ENCODE measurements around the gene PHF19. TPM values are rescaled to one million over a fixed set of nuclear protein-coding genes. Genes with fewer than 3 reads are reported as not detected.

PHF19 gene
- total and polyA plus RNA-seq, 10 donors: 12.6 to 53.0 (median 36.7) TPM

DNA sequence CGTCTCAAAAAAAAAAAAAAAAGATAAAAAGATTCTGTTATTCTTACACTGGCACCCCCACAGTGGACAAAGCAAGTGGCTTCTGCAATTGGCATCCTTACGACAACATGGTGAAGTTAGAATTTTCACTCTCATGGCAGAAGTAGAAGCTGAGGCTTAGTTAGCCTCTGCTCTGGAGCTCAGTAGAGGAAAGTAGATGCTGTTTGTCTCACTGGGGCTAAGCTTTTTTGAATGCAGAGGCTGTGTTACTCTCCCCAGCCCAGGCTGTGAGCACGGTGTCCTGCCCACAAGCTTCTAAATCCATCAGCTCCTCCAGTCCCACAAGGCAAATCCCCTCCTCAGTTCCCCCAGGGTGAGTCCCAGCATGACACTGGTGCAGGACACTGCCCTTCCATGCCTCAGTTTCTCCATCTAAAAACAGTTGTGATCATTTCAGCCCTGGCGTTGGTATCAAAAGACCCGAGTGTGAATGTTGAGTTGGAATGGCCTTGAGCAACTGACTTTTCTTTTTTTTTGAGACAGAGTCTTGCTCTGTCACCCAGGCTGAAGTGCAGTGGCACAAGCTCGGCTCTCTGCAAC, 22.6 kb upstream of the PHF19 start:
- H3K36me3 ChIP-seq: peaks cover 0 to 21% (median 0%) of the 10 kb centered on the region in 6 donors
- DNase-seq: no peak
- WGBS, 5 donors: 81 to 95% (median 83%) methylated on average over 5 to 6 of the region's 6 CpGs
- no peaks in the 10 kb centered on the region for H3K27me3 ChIP-seq (replicated peaks in 1 of 7)
- H3K27ac ChIP-seq: no peak overlapping the region
- H3K4me3 ChIP-seq: no peak overlapping the region
- no peak for TF ChIP-seq POLR2AphosphoS5 (IDR thresholded peaks at IDR 0.05)
- TF ChIP-seq POLR2A (IDR thresholded peaks at IDR 0.05): no peak
- TF ChIP-seq, protein P1, sequence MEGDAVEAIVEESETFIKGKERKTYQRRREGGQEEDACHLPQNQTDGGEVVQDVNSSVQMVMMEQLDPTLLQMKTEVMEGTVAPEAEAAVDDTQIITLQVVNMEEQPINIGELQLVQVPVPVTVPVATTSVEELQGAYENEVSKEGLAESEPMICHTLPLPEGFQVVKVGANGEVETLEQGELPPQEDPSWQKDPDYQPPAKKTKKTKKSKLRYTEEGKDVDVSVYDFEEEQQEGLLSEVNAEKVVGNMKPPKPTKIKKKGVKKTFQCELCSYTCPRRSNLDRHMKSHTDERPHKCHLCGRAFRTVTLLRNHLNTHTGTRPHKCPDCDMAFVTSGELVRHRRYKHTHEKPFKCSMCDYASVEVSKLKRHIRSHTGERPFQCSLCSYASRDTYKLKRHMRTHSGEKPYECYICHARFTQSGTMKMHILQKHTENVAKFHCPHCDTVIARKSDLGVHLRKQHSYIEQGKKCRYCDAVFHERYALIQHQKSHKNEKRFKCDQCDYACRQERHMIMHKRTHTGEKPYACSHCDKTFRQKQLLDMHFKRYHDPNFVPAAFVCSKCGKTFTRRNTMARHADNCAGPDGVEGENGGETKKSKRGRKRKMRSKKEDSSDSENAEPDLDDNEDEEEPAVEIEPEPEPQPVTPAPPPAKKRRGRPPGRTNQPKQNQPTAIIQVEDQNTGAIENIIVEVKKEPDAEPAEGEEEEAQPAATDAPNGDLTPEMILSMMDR (IDR thresholded peaks at IDR 0.05 in 8 of 11, conservative IDR thresholded peaks at IDR 0.05 in 3 of 11): no peak
- no peaks in the 10 kb centered on the region for H3K9me3 ChIP-seq
- intact Hi-C loops (cut with DNase I; ENCODE audit: low total_unique reads): no loop called here
- H3K4me1 ChIP-seq: peaks cover 22 to 57% (median 31%) of the 10 kb centered on the region in 6 donors

DNA sequence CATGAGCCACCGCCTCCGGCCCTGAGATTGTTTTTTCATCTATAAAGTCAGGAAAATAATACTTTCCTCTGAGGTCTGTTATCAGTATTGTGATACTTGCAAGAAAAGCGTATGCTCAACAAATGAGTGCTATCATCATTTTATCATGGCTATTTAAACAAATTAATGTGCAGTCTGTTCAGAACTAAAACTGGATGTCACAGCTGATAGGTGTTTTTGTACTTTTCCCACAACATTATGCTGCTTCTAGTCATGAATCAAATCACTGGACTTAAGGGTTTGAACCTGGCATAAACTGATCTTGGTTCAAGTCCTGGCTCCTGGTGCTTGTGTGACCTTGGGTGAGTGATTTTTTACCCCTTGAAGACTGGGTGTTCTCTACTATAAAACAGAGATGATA, 21.4 kb upstream of the PHF19 start:
- Histone ChIP-seq H3K4me3 (no peak overlapping the region), H3K27me3 (replicated peaks in 1 of 7) (no peaks in the 10 kb centered on the region), H3K27ac (no peak overlapping the region), H3K9me3 (no peaks in the 10 kb centered on the region), H3K36me3 (peaks cover 0 to 9% (median 0%) of the 10 kb centered on the region in 6 donors), H3K4me1 (peaks cover 18 to 55% (median 27%) of the 10 kb centered on the region in 6 donors)
- TF ChIP-seq, protein P1 (IDR thresholded peaks at IDR 0.05 in 8 of 11, conservative IDR thresholded peaks at IDR 0.05 in 3 of 11): no peak
- TF ChIP-seq POLR2A (IDR thresholded peaks at IDR 0.05) (no peak), POLR2AphosphoS5 (IDR thresholded peaks at IDR 0.05) (no peak)
- WGBS, 5 donors: 80 to 93% (median 90%) methylated on average over 3 of the region's 3 CpGs
- intact Hi-C loops (cut with DNase I; ENCODE audit: low total_unique reads): no loop called here
- DNase-seq: no peak

DNA sequence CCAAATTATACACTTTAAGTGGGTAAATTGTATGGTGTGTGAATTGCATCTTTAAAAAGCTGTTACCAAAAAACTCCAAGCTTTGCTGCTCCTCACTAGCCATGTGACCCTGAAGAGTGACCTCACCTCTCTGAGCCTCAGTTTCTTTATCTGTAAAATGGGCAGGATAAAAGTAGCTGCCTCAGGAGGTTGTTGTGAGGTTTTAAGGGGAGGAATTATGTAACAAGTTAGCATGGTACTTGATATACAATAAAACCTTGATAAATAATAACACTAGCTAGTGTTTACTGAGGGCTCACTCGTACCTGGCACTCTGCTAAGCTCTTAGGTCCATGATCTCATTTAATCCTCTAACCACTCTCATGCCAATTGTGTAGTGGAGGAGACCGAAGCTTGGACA, 19.0 kb upstream of the PHF19 start:
- no peak for DNase-seq
- intact Hi-C loops (cut with DNase I; ENCODE audit: low total_unique reads): no loop called here
- Histone ChIP-seq H3K4me1 (peaks cover 28 to 57% (median 38%) of the 10 kb centered on the region in 6 donors), H3K4me3 (no peak overlapping the region), H3K27me3 (replicated peaks in 1 of 7) (no peaks in the 10 kb centered on the region), H3K27ac (no peak overlapping the region), H3K9me3 (no peaks in the 10 kb centered on the region), H3K36me3 (no peaks in the 10 kb centered on the region)
- 92 to 98% (median 95%) methylated on average over 2 of the region's 2 CpGs for WGBS, 5 donors
- TF ChIP-seq, protein P1 (IDR thresholded peaks at IDR 0.05 in 8 of 11, conservative IDR thresholded peaks at IDR 0.05 in 3 of 11): no peak
- no peak for TF ChIP-seq POLR2AphosphoS5 (IDR thresholded peaks at IDR 0.05)
- TF ChIP-seq POLR2A (IDR thresholded peaks at IDR 0.05): no peak

DNA sequence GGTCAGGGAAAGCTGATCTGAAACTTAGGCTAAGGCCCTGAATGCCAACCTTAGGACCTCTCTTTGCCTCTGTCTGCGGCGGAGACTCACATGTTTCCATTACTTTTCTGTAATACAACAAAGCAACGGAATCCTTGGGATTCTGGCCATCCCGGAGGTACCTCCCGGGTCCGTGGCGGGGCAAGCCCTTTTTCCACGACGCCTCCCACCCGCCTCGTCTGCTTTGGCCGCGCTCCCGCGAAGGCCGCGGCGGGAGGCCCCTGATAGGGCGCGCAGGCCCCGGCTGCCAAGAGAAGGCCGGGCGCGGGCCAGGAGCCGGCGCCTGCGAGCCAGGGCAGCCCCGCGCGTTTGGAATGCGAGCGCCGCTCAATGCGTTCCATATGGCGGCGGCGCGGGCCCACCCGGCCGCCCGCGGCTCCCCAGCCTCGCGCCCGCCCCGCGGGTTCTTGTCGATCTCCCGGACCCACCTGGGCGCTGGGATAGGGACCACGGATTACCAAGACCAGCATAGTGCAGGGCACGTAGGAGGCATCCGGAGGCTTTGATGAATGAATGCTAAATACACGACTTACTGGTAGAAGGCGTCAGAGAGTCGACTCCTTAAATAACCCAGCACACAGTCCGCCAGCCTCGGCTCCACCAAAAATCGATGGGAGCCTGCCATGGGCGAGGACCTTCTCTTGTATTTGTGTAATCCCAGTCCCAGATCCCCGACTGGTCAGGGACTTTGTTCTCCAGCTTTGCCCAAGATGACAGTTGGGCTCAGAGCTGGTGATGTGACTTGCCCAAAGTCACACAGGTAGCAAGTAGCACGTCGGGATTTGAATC, 17.5 kb upstream of the PHF19 start:
- DNase-seq: no peak
- H3K4me3 ChIP-seq: no peak overlapping the region
- no peaks in the 10 kb centered on the region for H3K36me3 ChIP-seq
- no peaks in the 10 kb centered on the region for H3K9me3 ChIP-seq
- H3K27ac ChIP-seq: peak overlapping the region in 4 of 8 donors; percentile 65 to 81 (median 71)
- 78 to 84% (median 80%) methylated on average over 59 to 63 of the region's 63 CpGs for WGBS, 5 donors
- TF ChIP-seq POLR2A (IDR thresholded peaks at IDR 0.05) (no peak), POLR2AphosphoS5 (IDR thresholded peaks at IDR 0.05) (peak in 2 of 3 donors; percentile 34 to 40)
- TF ChIP-seq, protein P1 (IDR thresholded peaks at IDR 0.05 in 8 of 11, conservative IDR thresholded peaks at IDR 0.05 in 3 of 11): no peak
- intact Hi-C loops (cut with DNase I; ENCODE audit: low total_unique reads): no loop called here
- no peaks in the 10 kb centered on the region for H3K27me3 ChIP-seq (replicated peaks in 1 of 7)
- H3K4me1 ChIP-seq: peaks cover 28 to 66% (median 41%) of the 10 kb centered on the region in 6 donors

Data from spleen (tissue), 11 donors.